ENCODE measurements around the gene TMEM178A.
"Not testable (repeated sequence)": the region's sequence is repeated elsewhere in the genome, so short reads cannot be mapped to it uniquely, and the experiment has no call there.

Gene TMEM178A

GRCh38 chr2:39718483-39718882 is 52.8 kb downstream of the TMEM178A start:
- no peak for DNase-seq

- no peak for DNase-seq
Measured at GRCh38 chr2:39719317-39719716, 53.6 kb downstream of the TMEM178A start.

GRCh38 chr2:39720970-39721369 is 55.3 kb downstream of the TMEM178A start:
- no peak for DNase-seq

GRCh38 chr2:39723497-39723896 is 57.8 kb downstream of the TMEM178A start:
- no peak for DNase-seq

GRCh38 chr2:39723946-39724827 is 58.5 kb downstream of the TMEM178A start:
- DNase-seq, result no peak

GRCh38 chr2:39724828-39725144 is 59.1 kb downstream of the TMEM178A start:
- no peak for DNase-seq

GRCh38 chr2:39725401-39725800 is 59.7 kb downstream of the TMEM178A start:
- DNase-seq, result no peak

- not testable (repeated sequence) for DNase-seq
Measured at GRCh38 chr2:39728085-39728484, 62.4 kb downstream of the TMEM178A start.

- no peak for DNase-seq
Measured at GRCh38 chr2:39728941-39729351, 63.2 kb downstream of the TMEM178A start.

GRCh38 chr2:39730276-39730675 is 64.6 kb downstream of the TMEM178A start:
- DNase-seq, result no peak

- no peak for DNase-seq
Measured at GRCh38 chr2:39730685-39731302, 65.1 kb downstream of the TMEM178A start.

- no peak for DNase-seq
Measured at GRCh38 chr2:39731546-39731945, 65.8 kb downstream of the TMEM178A start.

GRCh38 chr2:39732482-39732881 is 66.8 kb downstream of the TMEM178A start:
- DNase-seq, result no peak

GRCh38 chr2:39733070-39733674 is 67.5 kb downstream of the TMEM178A start:
- DNase-seq, result no peak

GRCh38 chr2:39734445-39734844 is 68.7 kb downstream of the TMEM178A start:
- no peak for DNase-seq

- no peak for DNase-seq
Measured at GRCh38 chr2:39735648-39736047, 69.9 kb downstream of the TMEM178A start.

- no peak for DNase-seq
Measured at GRCh38 chr2:39736640-39737039, 70.9 kb downstream of the TMEM178A start.

- no peak for DNase-seq
Measured at GRCh38 chr2:39737661-39738060, 71.9 kb downstream of the TMEM178A start.

GRCh38 chr2:39738936-39739335 is 73.2 kb downstream of the TMEM178A start:
- DNase-seq, result no peak

- no peak for DNase-seq
Measured at GRCh38 chr2:39739386-39739785, 73.7 kb downstream of the TMEM178A start.

GRCh38 chr2:39741871-39742270 is 76.2 kb downstream of the TMEM178A start:
- DNase-seq, result no peak

GRCh38 chr2:39743269-39743776 is 77.6 kb downstream of the TMEM178A start:
- DNase-seq, result no peak

GRCh38 chr2:39755466-39755865 is 89.7 kb downstream of the TMEM178A start:
- no peak for DNase-seq

- no peak for DNase-seq
Measured at GRCh38 chr2:39757156-39757555, 91.4 kb downstream of the TMEM178A start.
